ENCODE results near the gene KIFAP3.

KIFAP3 gene

GRCh38 chr1:169884634-169885033 is 189.9 kb downstream of the KIFAP3 start:
- TF ChIP-seq EZH2phosphoT487 (conservative IDR thresholded peaks at IDR 0.05; ENCODE audit: low read length) (no peak), CTCF (IDR thresholded peaks at IDR 0.05; ENCODE audit: insufficient read depth, low read length, poor library complexity, severe bottlenecking) (no peak)
- Histone ChIP-seq H3K9ac (ENCODE audit: low read length) (no peak overlapping the region), H3K9me2 (replicated peaks; ENCODE audit: insufficient read depth, low read length) (no peaks in the 10 kb centered on the region), H3K4me3 (ENCODE audit: insufficient read depth, low read length, poor library complexity, severe bottlenecking) (no peak overlapping the region), H3K4me2 (ENCODE audit: low read depth, low read length, poor library complexity, severe bottlenecking) (no peak overlapping the region), H3K79me2 (ENCODE audit: insufficient read depth, low read length) (peaks cover 8% of the 10 kb centered on the region; the same call in 1 of the 2 replicates), H3K36me3 (ENCODE audit: low read length) (peaks cover 19% of the 10 kb centered on the region; the same call in 1 of the 2 replicates), H3K27ac (ENCODE audit: low read depth, low read length) (no peak overlapping the region), H3F3A (ENCODE audit: insufficient read depth) (no peaks in the 10 kb centered on the region), H2AFZ (ENCODE audit: low read depth, low read length, severe bottlenecking) (no peak overlapping the region), H3K27me3 (ENCODE audit: low read length) (no peaks in the 10 kb centered on the region), H3K9me3 (ENCODE audit: insufficient read depth, low read length) (no peaks in the 10 kb centered on the region), H4K20me1 (ENCODE audit: low read depth, low read length) (no peaks in the 10 kb centered on the region)

GRCh38 chr1:169882039-169882511 is 192.4 kb downstream of the KIFAP3 start:
- Histone ChIP-seq H3K9me2 (replicated peaks; ENCODE audit: insufficient read depth, low read length) (no peaks in the 10 kb centered on the region), H3F3A (ENCODE audit: insufficient read depth) (no peaks in the 10 kb centered on the region), H3K9ac (ENCODE audit: low read length) (no peak overlapping the region), H3K36me3 (ENCODE audit: low read length) (peaks cover 6% of the 10 kb centered on the region; the same call in 1 of the 2 replicates), H3K9me3 (ENCODE audit: insufficient read depth, low read length) (no peaks in the 10 kb centered on the region), H2AFZ (ENCODE audit: low read depth, low read length, severe bottlenecking) (no peak overlapping the region), H3K4me3 (ENCODE audit: insufficient read depth, low read length, poor library complexity, severe bottlenecking) (no peak overlapping the region), H3K27me3 (ENCODE audit: low read length) (no peaks in the 10 kb centered on the region), H3K27ac (ENCODE audit: low read depth, low read length) (no peak overlapping the region), H3K79me2 (ENCODE audit: insufficient read depth, low read length) (peaks cover 2% of the 10 kb centered on the region; the same call in 1 of the 2 replicates), H4K20me1 (ENCODE audit: low read depth, low read length) (no peaks in the 10 kb centered on the region), H3K4me2 (ENCODE audit: low read depth, low read length, poor library complexity, severe bottlenecking) (no peak overlapping the region)
- TF ChIP-seq CTCF (IDR thresholded peaks at IDR 0.05; ENCODE audit: insufficient read depth, low read length, poor library complexity, severe bottlenecking) (no peak), EZH2phosphoT487 (conservative IDR thresholded peaks at IDR 0.05; ENCODE audit: low read length) (no peak)

GRCh38 chr1:169879034-169879840 is 195.3 kb downstream of the KIFAP3 start:
- Histone ChIP-seq H3K27ac (ENCODE audit: low read depth, low read length) (no peak overlapping the region), H3K9ac (ENCODE audit: low read length) (no peak overlapping the region), H3F3A (ENCODE audit: insufficient read depth) (no peaks in the 10 kb centered on the region), H3K79me2 (ENCODE audit: insufficient read depth, low read length) (peaks cover 2% of the 10 kb centered on the region; the same call in 1 of the 2 replicates), H3K36me3 (ENCODE audit: low read length) (peaks cover 6% of the 10 kb centered on the region; the same call in 1 of the 2 replicates), H3K4me3 (ENCODE audit: insufficient read depth, low read length, poor library complexity, severe bottlenecking) (no peak overlapping the region), H3K4me2 (ENCODE audit: low read depth, low read length, poor library complexity, severe bottlenecking) (no peak overlapping the region), H2AFZ (ENCODE audit: low read depth, low read length, severe bottlenecking) (no peak overlapping the region), H4K20me1 (ENCODE audit: low read depth, low read length) (no peaks in the 10 kb centered on the region), H3K9me3 (ENCODE audit: insufficient read depth, low read length) (no peaks in the 10 kb centered on the region), H3K9me2 (replicated peaks; ENCODE audit: insufficient read depth, low read length) (no peaks in the 10 kb centered on the region), H3K27me3 (ENCODE audit: low read length) (no peaks in the 10 kb centered on the region)
- TF ChIP-seq EZH2phosphoT487 (conservative IDR thresholded peaks at IDR 0.05; ENCODE audit: low read length) (no peak), CTCF (IDR thresholded peaks at IDR 0.05; ENCODE audit: insufficient read depth, low read length, poor library complexity, severe bottlenecking) (no peak)

All from SU-DHL-6 (cell line).